ENCODE results near the gene FAIM2. TPM values are rescaled to one million over a fixed set of nuclear protein-coding genes. Genes with fewer than 3 reads are reported as not detected.
A peak's percentile ranks its signal among the peaks of the same experiment; 100 is the strongest.

Gene FAIM2
- total RNA-seq, 1 experiment from 2014 or later, result not detected

DNA sequence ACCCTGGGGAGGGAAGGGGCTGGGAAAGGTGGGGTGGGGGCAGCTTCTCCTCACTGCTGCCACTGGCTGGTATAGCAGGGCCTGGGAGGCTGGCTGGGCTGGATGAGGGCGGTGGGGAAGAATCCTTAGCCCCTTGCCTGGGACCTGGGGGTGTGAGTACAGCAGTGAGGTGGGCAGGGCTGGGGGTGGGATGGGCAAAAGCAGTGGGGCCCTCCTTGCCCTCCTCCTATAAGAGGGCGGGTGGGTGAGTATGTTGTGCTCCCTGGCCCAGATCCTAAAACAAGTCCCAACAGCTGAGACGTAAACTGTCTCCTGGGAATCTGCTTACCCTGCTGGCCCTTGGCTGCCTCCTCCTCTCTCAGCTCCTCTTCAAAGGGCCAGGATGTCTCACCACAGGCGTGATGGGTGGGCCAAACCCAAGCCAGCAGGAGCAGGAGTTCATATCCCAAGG, 77.7 kb downstream of the FAIM2 start:
- DNase-seq (ENCODE audit: low read depth in 1 of 2, low spot score in 2 of 2), result peak; percentile 90 to 95
- H3K4me1 ChIP-seq (replicated peaks), result peaks cover 57% of the 10 kb centered on the region
- peak overlapping the region; percentile 69 for H3K4me3 ChIP-seq
- H3K9me3 ChIP-seq (replicated peaks), result no peaks in the 10 kb centered on the region
- no peaks in the 10 kb centered on the region for H3K27me3 ChIP-seq (replicated peaks)
- H3K27ac ChIP-seq, result peak overlapping the region; percentile 65
- H3K36me3 ChIP-seq, result peaks cover 50% of the 10 kb centered on the region

DNA sequence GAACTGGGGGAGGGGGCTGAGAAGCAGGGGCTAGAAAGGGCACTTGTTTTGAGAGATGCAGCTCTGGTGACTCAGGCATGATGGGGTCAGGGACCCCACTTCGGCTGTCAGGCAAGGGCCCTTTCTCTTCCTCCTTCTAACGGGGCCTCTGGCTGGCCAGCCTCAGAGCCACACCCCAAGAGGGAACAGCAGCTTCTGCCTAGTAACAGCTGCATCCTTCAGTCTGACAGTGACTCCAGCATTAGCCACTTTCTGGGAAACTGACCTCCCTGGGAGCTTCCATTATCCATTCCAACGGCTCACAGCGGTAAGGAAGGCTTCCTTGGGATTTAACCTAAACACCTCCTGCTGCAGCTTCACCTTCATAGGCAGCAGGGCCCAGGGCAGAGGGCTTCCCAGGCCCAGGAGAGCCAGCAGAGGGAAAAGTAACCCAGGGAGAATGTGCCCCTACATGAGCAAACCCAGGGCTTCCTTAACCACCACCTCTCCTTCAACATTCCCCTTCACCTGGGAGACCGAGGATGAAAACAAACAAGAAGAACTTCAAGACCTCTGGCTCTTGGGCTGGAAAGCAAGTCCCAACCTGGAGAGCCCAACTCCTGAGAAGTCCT, 78.2 kb downstream of the FAIM2 start:
- DNase-seq (ENCODE audit: low read depth in 1 of 2, low spot score in 2 of 2), result peak; percentile 58 to 65
- Histone ChIP-seq H3K9me3 (replicated peaks) (no peaks in the 10 kb centered on the region), H3K4me3 (0 out of 2 replicates have a peak overlapping the region, but pooled peaks have one; percentile 6), H3K27me3 (replicated peaks) (no peaks in the 10 kb centered on the region), H3K36me3 (peaks cover 53% of the 10 kb centered on the region), H3K27ac (peak overlapping the region; percentile 65), H3K4me1 (replicated peaks) (peaks cover 57% of the 10 kb centered on the region)

GRCh38 chr12:49824895-49825294, 78.8 kb downstream of the FAIM2 start:
- H3K36me3 ChIP-seq, result peaks cover 55% of the 10 kb centered on the region
- H3K4me1 ChIP-seq (replicated peaks), result peaks cover 57% of the 10 kb centered on the region
- H3K9me3 ChIP-seq (replicated peaks), result no peaks in the 10 kb centered on the region
- H3K27me3 ChIP-seq (replicated peaks), result no peaks in the 10 kb centered on the region
- peak overlapping the region; percentile 65 for H3K27ac ChIP-seq
- peak in 1 of 2 experiments; percentile 42 for DNase-seq (ENCODE audit: low read depth in 1 of 2, low spot score in 2 of 2)
- no peak overlapping the region for H3K4me3 ChIP-seq

DNA sequence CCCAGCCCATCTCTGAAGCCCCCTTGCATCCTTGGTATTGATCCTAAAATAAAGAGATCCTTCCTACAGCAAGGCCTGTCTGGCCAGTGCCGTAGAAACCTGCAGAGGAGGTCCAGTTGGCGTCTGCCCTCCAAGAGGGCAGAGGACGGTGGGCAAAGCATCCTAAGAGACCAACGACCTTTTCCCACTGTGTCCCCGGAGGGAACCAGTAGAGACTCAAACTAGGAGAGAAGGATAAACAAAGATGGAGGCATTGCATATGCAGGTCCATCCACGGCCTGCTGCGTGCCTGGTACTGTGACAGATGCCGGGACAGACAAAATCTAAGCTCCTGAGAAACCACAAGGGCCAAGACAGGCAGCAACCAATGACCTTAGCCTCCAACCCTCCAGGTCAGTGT, 79.3 kb downstream of the FAIM2 start:
- peaks cover 57% of the 10 kb centered on the region for H3K4me1 ChIP-seq (replicated peaks)
- H3K4me3 ChIP-seq, result no peak overlapping the region
- peaks cover 60% of the 10 kb centered on the region for H3K36me3 ChIP-seq
- no peak for DNase-seq (ENCODE audit: low read depth in 1 of 2, low spot score in 2 of 2)
- no peaks in the 10 kb centered on the region for H3K27me3 ChIP-seq (replicated peaks)
- H3K27ac ChIP-seq, result no peak overlapping the region
- no peaks in the 10 kb centered on the region for H3K9me3 ChIP-seq (replicated peaks)

GRCh38 chr12:49823951-49824350, 79.7 kb downstream of the FAIM2 start:
- H3K9me3 ChIP-seq (replicated peaks), result no peaks in the 10 kb centered on the region
- H3K4me3 ChIP-seq, result no peak overlapping the region
- H3K27ac ChIP-seq, result no peak overlapping the region
- H3K36me3 ChIP-seq, result peaks cover 63% of the 10 kb centered on the region
- H3K4me1 ChIP-seq (replicated peaks), result peaks cover 54% of the 10 kb centered on the region
- no peak for DNase-seq (ENCODE audit: low read depth in 1 of 2, low spot score in 2 of 2)
- H3K27me3 ChIP-seq (replicated peaks), result no peaks in the 10 kb centered on the region

DNA sequence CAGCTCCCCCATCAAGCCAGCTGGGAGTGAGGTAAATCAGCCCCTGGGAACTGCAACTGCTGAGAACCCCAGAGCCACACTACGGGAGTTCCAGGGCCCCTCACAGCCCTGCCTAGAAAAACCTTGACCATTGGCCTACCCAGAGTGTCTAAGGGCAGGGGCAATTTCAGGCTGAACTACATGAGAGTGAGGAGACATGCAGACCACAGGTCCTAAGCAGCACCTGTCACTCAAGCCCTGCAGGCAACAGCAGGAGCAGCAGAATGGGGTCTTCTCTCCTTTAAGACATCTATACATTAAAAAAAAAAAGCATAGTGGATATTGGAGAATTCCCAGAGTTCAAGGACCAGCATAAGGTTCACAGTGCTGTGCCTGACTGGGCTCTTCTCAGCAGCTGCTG, 80.3 kb downstream of the FAIM2 start:
- Histone ChIP-seq H3K27ac (no peak overlapping the region), H3K27me3 (replicated peaks) (no peaks in the 10 kb centered on the region), H3K4me3 (no peak overlapping the region), H3K9me3 (replicated peaks) (no peaks in the 10 kb centered on the region), H3K36me3 (peaks cover 63% of the 10 kb centered on the region), H3K4me1 (replicated peaks) (peaks cover 52% of the 10 kb centered on the region)
- DNase-seq (ENCODE audit: low read depth in 1 of 2, low spot score in 2 of 2), result no peak

DNA sequence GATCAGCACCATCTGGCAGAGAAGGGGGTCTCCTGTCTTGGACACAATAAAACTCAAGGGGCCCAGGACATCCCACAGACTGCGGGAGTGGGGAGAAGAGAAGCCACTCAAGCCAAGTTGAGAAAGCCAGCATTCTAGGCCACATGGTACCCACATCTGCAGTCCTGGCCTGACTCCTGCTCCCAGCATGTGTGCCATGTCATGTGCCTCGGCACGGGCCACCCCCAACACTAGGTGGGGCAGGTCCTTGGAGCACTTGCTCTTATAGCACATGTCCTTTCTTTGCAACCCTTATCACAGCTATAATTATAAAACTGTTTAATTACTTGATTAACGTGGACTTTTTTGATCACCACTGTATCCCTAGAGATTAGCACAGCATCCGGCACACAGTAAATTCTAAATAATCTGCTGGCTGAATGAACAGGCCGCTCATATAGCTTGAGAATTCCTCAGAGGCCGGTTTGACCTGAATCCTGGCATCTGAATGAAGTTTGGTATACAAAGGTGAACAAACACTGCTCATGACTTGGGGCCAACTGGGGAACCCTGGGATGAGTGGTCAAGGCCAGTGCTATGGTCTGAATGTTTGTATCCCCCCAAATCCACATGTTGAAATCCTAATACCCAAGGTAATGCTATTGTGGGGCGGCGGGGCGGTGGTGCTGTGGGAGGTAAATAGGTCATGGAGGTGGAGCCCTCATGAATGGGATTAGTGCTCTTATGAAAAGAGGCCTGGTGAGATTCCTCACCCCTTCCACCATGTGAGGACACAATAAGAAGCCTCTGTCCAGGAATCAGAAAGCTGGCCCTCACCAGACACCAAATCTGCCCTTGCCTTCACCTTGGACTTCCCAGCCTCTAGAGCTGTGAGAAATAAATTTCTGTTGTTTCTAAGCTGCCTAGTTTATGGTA, 82.1 kb downstream of the FAIM2 start:
- Histone ChIP-seq H3K9me3 (replicated peaks) (no peaks in the 10 kb centered on the region), H3K4me1 (replicated peaks) (peaks cover 44% of the 10 kb centered on the region), H3K4me3 (no peak overlapping the region), H3K27me3 (replicated peaks) (no peaks in the 10 kb centered on the region), H3K27ac (no peak overlapping the region), H3K36me3 (peaks cover 52% of the 10 kb centered on the region)
- DNase-seq (ENCODE audit: low read depth in 1 of 2, low spot score in 2 of 2), result no peak

GRCh38 chr12:49819786-49820185, 83.9 kb downstream of the FAIM2 start:
- Histone ChIP-seq H3K27ac (no peak overlapping the region), H3K4me1 (replicated peaks) (peaks cover 25% of the 10 kb centered on the region), H3K27me3 (replicated peaks) (no peaks in the 10 kb centered on the region), H3K4me3 (no peak overlapping the region), H3K36me3 (peaks cover 63% of the 10 kb centered on the region), H3K9me3 (replicated peaks) (no peaks in the 10 kb centered on the region)
- DNase-seq (ENCODE audit: low read depth in 1 of 2, low spot score in 2 of 2), result no peak

- Histone ChIP-seq H3K36me3 (peaks cover 57% of the 10 kb centered on the region), H3K4me3 (no peak overlapping the region), H3K27ac (no peak overlapping the region), H3K4me1 (replicated peaks) (peaks cover 17% of the 10 kb centered on the region), H3K9me3 (replicated peaks) (no peaks in the 10 kb centered on the region), H3K27me3 (replicated peaks) (no peaks in the 10 kb centered on the region)
- DNase-seq (ENCODE audit: low read depth in 1 of 2, low spot score in 2 of 2), result no peak
Observed at GRCh38 chr12:49818241-49818895, 85.3 kb downstream of the FAIM2 start.

Other genes with a start within 250 kb of the FAIM2 start
- gene FMNL3, start 196.5 kb downstream of the FAIM2 start, total RNA-seq (2014; rRNA removed; shearing (Covaris generic)), result 12.9 and 19.2 TPM in 2 replicates
- 417 and 432 TPM in 2 replicates for gene TMBIM6, start 162.3 kb downstream of the FAIM2 start, total RNA-seq (2014; rRNA removed; shearing (Covaris generic))
- 35.7 and 43.5 TPM in 2 replicates for gene NCKAP5L, start 75.5 kb downstream of the FAIM2 start, total RNA-seq (2014; rRNA removed; shearing (Covaris generic))
- gene BCDIN3D, start 60.8 kb downstream of the FAIM2 start, total RNA-seq (2014; rRNA removed; shearing (Covaris generic)), result 0.60 and 4.3 TPM in 2 replicates
- gene AQP2, start 46.8 kb upstream of the FAIM2 start, total RNA-seq (2014; rRNA removed; shearing (Covaris generic)), result not detected in 2 replicates
- not detected in 2 replicates for gene AQP5, start 58.0 kb upstream of the FAIM2 start, total RNA-seq (2014; rRNA removed; shearing (Covaris generic))
- not detected in 2 replicates for gene AQP6, start 69.0 kb upstream of the FAIM2 start, total RNA-seq (2014; rRNA removed; shearing (Covaris generic))
- 194 and 212 TPM in 2 replicates for gene RACGAP1, start 121.6 kb upstream of the FAIM2 start, total RNA-seq (2014; rRNA removed; shearing (Covaris generic))
- 0.37 and 0.50 TPM in 2 replicates for gene ASIC1, start 153.7 kb upstream of the FAIM2 start, total RNA-seq (2014; rRNA removed; shearing (Covaris generic))
- gene SMARCD1, start 181.4 kb upstream of the FAIM2 start, total RNA-seq (2014; rRNA removed; shearing (Covaris generic)), result 55.7 and 61.5 TPM in 2 replicates
- not detected in 2 replicates for gene GPD1, start 200.1 kb upstream of the FAIM2 start, total RNA-seq (2014; rRNA removed; shearing (Covaris generic))
- 49.7 and 62.3 TPM in 2 replicates for gene COX14, start 208.3 kb upstream of the FAIM2 start, total RNA-seq (2014; rRNA removed; shearing (Covaris generic))